NCI-H446 (cell line): Measurements from ENCODE around the gene GABRQ.

Experiments
- DNase-seq, 2 experiments: peaks; one replicate each; lab custom pipeline; 2025; lab: John Stamatoyannopoulos, UW

The GABRQ gene

DNA sequence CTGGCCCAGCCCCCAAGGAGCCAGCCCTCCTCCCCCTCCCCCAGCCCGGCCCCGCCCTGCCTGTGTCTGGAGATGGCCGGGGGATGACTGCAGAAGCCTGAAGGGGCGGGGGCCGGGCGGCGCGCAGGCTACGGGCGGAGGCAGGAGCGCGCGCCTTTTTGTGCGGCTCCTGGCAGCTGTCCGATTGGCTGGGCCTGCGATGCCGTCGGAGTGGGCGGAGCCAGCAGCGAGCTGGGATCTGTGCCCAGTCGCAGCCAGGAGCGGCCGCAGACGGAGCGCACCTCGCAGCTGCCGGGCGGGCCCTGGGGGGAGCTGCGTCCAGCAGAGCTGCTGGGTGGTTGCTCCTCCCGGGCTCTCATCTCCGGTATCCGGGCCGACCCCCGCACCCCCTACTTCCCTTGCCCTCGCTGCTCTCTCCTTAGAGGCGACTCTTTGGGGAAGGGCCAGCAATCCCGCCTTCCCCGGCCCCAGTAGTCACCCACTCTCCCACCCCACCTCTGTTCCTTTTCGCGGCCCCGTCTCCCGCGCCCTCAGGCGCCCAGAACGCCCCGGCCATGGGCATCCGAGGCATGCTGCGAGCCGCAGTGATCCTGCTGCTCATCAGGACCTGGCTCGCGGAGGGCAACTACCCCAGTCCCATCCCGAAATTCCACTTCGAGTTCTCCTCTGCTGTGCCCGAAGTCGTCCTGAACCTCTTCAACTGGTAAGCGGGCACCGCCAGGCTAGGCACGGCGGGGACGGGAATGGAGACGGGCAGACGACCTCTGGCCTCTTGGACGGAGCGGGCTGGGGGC lies at the start of gene GABRQ:
Gene GABRQ (plus strand): TSS at position 247 of the 794 bp plus-strand sequence. CDS start 308 bp downstream, at position 555.
- peak; percentile 46 to 91 for DNase-seq

DNA sequence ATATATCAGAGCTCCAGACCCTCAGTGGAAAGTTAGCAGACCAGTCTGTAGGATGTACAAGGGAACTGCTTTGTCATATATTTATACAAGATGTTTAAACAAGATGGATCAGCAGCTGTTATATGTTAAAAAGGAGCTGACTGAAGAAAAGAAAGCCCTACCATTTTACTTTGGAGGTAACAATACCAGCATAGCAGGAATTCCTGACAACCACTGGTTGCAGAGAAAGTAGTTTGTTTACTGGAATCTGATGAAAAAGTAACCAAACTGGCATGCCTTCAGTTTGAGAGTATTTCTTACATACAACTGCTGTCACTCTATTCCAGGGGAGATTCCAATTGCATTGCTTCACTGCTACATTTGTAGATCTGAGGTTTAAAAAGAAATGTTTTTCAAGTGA lies 49.5 kb upstream of the GABRQ start:
- DNase-seq: no peak

DNA sequence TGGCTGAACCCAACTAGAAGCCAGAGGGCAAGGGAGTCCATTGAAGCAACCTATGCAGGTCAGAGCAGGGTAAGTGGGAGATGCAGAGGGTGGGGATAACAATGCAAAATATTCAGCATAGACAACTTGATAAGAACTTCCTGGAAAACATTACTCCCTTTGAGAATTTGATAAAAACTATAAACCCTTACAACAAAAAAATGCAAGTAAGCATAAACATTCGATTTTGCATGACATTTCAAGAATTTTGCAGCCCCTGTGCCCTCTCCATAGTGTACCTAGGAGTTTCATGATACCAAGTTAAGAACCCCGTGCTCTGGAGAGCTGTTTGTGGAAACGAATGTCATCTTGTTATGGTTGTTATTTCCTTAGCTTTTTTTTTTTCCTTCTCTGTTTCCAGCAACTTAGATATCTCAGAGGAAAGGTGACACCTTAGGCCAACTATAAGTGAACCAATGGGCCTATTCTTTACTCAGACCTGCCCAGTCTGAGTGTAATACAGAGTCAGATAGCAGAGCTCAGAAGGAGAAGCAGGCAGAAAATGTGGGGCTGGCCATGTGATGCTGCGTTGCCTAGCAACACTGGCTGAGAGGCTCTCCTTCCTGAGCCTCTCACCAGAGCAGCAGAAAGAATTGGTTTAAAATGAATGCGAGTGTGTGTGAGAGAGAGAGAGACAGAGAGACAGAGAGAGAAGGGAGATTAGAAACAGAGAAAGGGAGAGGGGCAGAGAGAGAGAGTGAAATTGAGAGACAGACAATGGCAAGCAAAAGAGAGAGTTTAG lies 36.7 kb upstream of the GABRQ start:
- DNase-seq: no peak

DNA sequence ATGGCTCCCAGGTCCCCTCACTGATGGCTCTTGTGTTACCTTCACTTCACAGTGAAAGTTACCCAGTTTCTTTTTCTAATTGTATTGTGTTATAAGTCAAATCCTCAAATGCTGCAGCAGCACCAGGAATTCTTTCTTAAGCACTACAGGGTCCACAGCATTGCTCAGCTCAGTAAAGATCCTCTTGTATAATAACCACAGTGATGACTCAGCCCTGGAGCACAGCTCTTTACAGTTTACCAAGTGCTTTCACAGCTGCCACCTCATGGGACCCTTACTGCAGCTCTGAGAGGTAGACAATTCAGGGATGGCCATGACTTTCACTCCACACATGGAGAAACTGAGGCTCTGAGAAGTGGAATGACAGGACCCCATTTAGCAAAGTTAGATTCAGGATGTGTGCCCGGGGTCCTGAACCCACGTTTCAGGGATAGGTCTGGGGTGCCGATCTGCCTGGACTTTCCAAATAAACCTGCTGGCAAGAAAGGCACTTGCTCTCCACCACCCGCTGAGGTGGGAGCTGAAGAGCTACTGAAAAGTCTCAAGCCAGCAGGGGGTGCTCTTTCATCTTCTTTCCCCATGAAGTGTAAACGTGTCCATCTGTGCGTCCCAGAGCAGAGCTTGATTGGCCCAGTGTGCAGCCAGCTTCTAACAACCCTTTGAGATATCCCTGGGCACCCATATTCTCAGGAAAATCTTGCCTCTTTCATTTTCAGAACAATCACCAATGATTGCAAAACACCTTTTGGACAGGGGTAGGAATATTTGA lies 35.7 kb upstream of the GABRQ start:
- no peak for DNase-seq

DNA sequence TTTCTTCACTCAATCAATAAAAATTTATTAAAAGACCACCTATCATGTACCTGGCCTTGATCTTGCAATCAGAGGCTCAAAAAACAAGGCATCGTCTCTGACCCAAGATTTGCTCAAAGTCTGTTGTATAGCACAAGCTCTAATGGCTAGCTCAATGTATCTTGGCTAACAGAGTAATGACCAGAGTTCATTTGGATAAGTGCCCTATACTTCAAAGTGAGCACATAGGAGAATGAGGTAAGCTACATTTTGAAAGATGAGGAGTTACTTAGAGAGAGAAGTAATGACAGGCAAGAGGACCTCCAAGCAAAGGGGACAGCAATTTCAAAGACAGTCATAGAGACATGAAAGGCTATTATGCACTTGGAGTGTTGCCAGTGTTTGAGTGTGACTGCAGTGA lies 22.9 kb upstream of the GABRQ start:
- DNase-seq: no peak

DNA sequence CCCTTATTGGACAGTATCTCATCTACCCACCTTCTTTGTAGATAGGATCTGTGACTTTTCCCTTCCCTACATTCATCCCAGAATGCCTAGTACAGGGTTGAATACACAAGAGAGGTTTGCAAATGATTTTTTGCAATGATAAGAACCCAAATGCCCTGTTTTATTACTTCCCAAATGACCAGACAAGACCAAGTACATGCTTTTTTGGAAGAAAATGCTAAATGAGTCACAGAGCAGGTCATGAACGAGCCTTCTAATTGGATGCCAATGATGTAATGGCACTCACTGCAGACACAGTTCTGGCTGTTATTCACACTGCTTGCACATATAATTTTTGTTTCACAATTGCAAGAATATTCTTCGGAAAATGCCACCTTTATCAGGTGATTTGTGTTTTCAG lies 17.8 kb upstream of the GABRQ start:
- no peak for DNase-seq

DNA sequence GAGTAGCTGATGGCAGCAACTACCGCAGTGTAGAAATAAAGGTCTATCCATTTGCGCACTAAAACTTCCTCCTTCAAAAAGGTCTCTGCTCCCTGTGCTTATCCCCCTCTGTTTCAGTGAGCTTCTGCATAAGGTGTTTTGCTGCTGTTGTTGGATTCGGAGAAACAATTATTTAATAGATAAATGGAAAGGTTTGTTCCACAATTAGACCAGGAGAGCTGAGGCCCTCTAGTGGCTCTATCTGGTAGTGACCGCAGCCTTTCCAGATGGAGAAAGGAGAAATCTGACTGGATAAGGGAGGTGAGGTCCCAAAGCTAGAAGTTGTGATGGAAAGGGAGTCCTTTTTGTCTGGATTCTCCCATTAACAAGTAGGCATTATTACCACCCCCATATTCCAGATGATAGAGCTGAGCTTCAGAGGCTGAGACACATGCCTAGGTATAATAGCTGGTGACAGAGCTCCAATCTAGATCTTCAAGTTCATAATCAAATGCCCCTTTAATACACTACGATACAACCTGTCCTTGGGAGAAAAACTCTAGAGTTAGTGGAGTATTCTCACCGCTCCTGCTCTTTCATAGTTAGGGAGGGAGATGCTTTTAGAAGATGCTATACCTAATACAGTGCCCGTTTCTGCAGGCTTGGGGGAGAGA lies 5.1 kb upstream of the GABRQ start:
- DNase-seq: peak; percentile 34 to 42

DNA sequence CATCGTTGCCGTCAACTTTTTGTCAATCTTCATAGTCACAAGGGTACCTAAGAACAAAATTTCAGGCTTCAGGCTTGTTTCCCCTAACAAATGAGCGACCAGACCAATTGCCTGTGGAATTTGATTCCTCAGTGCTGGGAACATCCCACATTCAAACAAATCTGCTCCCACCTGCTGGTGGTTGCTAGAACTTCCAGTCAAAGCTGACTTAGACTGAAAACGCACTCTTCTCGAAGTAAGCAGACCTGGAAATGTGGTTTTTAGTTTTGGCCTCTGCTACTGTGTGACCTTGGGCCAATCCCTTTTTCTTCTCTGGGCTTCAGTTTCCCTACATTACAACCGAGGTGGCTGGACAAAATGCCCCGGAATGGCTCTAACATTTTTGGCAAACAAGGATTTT lies 1.8 kb upstream of the GABRQ start:
- DNase-seq: peak; percentile 22 to 57

DNA sequence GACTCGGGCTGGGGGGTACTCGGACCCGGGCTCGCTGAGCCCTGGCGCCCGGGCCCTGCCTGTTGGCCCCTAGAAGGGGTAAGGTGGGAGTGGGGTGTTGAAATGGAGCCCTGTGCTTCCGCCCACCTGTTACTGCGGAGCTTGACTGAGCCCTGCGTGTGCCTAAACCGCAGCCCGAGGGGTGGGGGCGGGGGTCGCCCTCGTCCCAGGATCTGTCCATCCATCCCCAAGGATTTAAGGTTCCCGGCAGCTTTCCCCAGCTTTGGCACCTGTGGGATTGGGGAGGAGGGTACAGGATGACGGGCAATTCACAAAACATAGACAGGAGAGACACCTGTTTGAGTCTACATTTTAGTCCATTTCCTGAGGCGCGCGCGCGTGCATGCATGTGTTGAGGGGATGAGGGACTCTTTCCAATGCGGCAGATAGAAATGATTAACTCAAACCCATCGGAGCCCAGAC lies 779 bp downstream of the GABRQ start:
- DNase-seq: no peak

DNA sequence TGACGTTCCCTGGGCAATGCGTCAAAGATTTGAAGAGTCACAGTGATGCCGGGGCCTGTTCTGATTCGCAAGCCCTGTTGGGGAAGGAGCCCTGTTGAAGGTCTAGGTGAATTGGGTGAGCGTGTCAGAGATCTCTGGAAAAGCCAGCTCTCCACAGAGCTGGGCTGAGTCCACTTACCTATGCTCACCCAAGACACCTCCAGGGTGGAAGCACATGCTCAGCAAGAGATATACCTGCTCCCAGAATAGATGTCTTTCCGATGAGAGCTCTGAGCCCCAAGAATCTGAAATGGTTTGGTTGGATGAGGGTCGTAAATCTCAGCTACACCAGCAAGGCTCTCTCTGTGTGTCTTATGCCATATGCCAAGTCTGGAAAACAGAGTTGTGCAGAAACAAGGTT lies 1.7 kb downstream of the GABRQ start:
- no peak for DNase-seq

DNA sequence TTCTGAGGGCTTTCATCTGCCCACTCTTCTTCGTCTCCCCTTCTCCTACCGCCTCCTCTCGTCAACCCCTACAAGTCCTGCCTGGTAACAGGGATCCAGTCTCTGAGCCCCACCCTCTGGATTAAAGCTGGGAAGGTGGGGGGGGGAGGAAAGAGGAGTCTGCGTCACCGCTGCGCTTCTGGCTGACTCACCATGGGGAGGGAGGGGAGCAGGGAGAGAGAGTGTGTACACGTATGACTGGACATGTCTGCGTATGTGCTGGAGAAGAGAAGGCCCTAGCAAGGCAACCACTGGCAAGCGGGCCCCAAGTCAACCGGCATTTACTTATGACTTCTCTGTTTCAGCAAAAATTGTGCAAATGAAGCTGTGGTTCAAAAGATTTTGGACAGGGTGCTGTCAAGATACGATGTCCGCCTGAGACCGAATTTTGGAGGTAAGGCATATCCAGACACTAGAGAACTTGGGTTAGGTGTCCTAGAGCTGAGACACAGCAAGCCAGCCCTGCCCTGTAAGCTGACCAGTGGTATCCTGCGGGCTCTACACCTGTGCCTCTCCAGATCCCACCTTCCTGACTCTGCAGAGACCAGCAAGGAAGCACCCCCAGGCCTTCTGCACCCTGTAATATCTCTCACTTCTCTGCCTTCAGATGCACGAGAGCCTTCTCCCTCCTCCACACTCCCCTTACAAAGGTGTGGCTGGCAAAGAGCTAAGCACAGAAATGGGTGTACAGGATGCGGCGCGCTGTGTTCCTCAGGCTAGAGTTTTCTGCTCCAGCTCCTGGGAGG lies 2.5 kb downstream of the GABRQ start:
- no peak for DNase-seq

DNA sequence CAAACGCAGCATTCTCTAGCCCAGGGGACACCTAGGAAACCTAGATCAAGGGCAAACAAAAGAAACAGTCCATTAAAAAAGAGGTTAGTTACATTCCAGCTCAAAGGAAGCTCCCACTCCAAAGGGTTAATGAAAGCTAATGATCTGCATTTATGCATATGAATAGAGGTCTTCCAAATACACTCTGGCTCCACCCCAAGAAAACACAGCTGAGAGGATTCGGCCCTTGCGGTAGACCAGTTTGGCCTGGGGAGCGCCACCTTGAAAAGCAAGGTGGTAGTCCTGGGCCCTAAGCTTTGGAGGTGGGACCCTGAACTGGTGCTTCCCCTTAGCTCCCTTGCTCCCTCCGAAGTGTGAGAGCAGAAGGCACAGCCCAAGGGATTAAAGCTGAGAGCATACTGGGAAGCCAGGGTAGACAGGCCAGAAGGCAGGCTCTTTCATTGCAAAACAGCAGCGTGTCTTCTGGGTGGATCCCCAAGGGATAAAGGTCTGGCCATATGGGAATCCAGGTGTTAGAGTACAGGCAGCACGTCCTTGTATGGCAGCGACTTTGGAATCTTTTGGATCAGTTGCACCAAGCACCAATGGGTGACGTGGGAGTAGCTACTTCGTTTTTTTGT lies 3.7 kb downstream of the GABRQ start:
- DNase-seq: no peak

DNA sequence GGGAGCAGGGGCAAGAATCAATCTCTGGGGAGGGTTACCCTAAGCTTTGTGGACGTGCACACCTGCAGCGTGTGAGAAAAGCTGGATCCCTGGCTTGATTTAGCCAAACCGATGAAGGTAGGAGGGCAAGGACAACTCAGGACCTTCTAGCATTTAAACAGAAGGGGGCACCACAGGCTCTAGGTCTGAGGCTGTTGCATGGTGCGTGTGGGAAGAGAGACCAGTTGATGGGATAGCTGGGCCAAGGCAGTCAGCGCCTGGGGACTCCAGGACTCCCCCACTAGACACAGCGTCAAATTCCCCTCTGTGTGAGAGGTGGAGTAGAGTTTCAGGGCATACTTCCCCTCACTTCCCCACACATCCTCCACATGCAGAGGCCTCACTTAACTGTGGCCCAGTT lies 4.3 kb downstream of the GABRQ start:
- DNase-seq: peak in 1 of 2 experiments; percentile 15

DNA sequence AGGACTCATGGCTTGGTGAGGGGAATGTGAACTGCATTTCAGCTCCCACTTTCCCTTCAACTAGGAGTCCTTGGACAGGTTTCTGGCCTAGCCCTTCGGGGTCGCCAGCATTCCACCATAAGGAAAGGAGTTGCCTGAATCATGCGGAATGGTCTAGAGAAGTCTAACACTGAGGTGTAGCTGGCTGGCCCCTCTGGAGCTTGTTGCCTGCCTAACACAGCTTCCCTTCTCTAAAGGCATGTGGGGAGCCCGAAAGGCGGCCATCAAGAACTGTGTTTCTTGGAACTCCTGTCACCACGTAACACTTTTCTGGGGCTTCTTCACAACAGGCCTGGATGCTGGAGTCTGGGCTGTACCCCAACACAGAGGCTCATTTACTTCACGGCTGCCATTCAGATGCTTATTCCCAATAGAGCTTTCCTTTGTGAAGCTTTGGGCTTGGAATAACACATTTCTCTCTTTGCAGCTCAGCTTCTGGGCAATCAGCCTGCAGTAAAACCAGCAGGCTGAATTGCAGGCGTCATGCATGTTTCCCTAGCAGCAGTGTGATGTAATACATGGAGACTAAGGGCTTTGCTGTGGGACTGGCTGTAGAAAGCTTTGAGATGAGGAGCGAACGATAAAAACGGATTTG lies 5.4 kb downstream of the GABRQ start:
- DNase-seq: no peak

DNA sequence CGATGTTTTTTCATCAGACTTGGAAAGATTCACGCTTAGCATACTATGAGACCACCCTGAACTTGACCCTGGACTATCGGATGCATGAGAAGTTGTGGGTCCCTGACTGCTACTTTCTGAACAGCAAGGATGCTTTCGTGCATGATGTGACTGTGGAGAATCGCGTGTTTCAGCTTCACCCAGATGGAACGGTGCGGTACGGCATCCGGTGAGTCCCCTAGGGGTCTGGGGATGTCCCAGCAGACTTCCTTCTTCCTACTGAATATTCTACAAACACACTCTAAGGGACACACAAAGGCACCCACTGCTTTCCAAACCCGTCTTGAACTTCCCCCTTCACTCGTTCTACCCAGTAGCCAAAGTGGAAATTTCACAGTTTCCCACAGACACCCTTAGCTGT lies 9.3 kb downstream of the GABRQ start:
- DNase-seq: no peak

DNA sequence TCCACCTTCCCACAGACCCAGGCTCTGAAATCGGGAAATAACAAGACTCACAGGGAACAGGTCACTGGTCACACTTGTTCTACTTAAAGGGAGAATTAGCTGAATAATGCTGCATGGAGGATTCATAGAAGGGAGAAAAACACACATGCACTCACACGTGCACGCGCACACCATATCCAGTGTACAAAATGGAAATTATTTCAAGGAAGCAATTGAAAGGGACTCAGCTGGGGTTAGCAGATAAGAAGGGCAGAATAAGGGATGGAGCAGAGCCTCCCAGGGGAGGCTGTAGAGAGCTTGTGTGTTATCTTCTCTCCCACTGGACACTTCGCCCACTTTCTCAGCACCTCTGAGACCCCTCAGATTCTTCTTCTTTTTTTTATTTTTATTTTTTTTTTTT lies 10.3 kb downstream of the GABRQ start:
- no peak for DNase-seq

DNA sequence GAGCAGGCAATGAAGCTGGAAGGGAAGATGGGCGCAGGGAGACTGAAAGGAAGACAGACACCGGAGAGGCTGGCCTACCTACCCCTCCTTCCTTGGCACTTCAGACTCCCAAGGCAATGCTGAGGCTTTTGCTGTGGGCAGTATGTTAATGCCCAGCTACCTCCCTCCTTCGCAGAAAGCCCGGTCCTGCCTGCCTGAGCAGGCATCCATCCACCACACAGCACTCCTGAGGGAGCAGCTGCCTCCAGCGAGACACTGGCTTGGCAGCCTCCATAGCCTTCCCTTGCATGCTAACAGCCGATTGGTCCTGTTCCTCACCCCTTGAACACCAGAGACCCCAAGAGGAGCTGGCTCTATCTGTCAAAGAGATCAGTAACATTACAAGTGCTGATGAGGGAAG lies 14.4 kb downstream of the GABRQ start:
- DNase-seq: no peak

DNA sequence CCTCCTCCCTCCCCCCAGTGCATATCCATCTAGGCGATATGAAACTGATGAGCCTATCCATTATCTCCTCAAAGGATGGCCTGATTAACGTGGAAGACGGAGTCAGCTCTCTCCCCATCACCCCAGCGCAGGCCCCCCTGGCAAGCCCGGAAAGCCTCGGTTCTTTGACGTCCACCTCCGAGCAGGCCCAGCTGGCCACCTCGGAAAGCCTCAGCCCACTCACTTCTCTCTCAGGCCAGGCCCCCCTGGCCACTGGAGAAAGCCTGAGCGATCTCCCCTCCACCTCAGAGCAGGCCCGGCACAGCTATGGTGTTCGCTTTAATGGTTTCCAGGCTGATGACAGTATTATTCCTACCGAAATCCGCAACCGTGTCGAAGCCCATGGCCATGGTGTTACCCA lies 14.8 kb downstream of the GABRQ start:
- DNase-seq: no peak

DNA sequence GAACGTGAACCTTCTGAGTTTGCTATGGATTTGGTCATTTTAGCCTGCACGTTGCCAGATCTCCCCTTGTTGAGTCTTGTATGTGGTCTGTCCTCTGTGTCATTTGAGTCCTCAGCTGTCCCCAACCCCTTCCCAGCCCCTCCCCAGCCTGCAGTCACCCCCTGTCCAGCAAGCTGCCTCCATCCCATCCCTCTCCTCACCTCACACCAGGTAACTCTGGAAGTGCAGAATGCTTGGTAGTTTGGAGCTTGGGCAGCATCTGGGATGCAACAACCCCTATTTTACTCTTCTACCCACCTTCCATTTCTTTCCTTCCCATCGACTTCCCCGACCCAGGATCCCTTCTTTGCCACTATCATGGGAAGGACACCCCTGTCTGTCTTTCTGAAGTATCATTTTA lies 18.4 kb downstream of the GABRQ start:
- DNase-seq: no peak

DNA sequence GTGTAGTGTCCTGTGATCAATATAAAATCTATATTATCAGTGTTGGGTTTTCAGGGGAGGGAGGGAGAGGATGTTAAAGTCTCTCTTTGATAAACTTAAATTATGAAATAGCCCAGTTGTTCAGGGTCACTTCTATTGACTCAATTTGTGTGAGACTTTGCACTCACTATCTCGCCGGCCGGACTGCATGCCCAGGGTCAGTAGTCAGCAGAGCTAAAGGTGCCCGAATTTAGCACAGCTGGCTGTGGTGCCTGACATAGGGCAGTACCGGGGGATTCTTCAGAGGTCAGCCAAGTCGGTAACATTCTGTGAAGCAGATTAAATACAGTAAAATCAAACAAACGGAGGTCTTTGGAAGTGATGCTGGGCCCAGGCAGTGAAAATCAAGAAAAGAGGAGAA lies 19.2 kb downstream of the GABRQ start:
- DNase-seq: no peak
